ENCODE measurements around the gene GPR142. TPM values are rescaled to one million over a fixed set of nuclear protein-coding genes. Genes with fewer than 3 reads are reported as not detected.

Gene GPR142
- total and polyA plus RNA-seq, 3 experiments from 2014 or later: not detected

- Histone ChIP-seq H3K4me1 (ENCODE audit: insufficient read depth, low read length) (no peaks in the 10 kb centered on the region), H3K27me3 (ENCODE audit: insufficient read depth, low read length, poor library complexity, severe bottlenecking) (peaks cover 48% of the 10 kb centered on the region), H3K9me3 (ENCODE audit: low read length) (no peaks in the 10 kb centered on the region), H3K36me3 (ENCODE audit: insufficient read depth, low read length) (no peaks in the 10 kb centered on the region), H3K27ac (ENCODE audit: low read depth, low read length) (no peak overlapping the region), H3K4me3 (ENCODE audit: low read length) (no peak overlapping the region)
- H3K27ac Mint-ChIP-seq: no peak overlapping the region
- peaks cover 38 to 66% of the 10 kb centered on the region in 2 donors for H3K27me3 Mint-ChIP-seq
- no peak for DNase-seq
- H3K9me3 Mint-ChIP-seq: no peaks in the 10 kb centered on the region
- H3K36me3 Mint-ChIP-seq: no peaks in the 10 kb centered on the region
- peaks cover 4 to 24% (median 7%) of the 10 kb centered on the region in 3 donors for H3K4me1 Mint-ChIP-seq
- ChIA-PET CTCF (interaction anchor here (1.2 to 5.3 kb wide), 7 partner anchors 11 to 172 kb away, joined by 3 to 22 read pairs (median 4); partner anchors contain the start of genes GPR142 and TTYH2), POLR2A (interaction anchor here (0.5 kb wide), 1 partner anchor 65 kb away, joined by 4 read pairs; no protein-coding TSS in a partner anchor)
- peak overlapping the region in 4 of 7 donors; percentile 29 to 52 (median 40) for H3K4me3 Mint-ChIP-seq
These were observed 10.4 kb upstream of the GPR142 start for GRCh38 chr17:74356646-74357465.

- no peaks in the 10 kb centered on the region for H3K36me3 ChIP-seq (ENCODE audit: insufficient read depth, low read length)
- H3K4me3 Mint-ChIP-seq: peak overlapping the region in 1 of 7 donors; percentile 64
- no peak overlapping the region for H3K27ac Mint-ChIP-seq
These were observed 9.9 kb upstream of the GPR142 start for GRCh38 chr17:74357466-74357809.

GRCh38 chr17:74358697-74359096, 8.6 kb upstream of the GPR142 start:
- H3K36me3 Mint-ChIP-seq: no peaks in the 10 kb centered on the region
- POLR2A ChIA-PET: no interaction called here
- Histone ChIP-seq H3K4me1 (ENCODE audit: insufficient read depth, low read length) (no peaks in the 10 kb centered on the region), H3K36me3 (ENCODE audit: insufficient read depth, low read length) (no peaks in the 10 kb centered on the region), H3K27me3 (ENCODE audit: insufficient read depth, low read length, poor library complexity, severe bottlenecking) (peaks cover 33% of the 10 kb centered on the region), H3K9me3 (ENCODE audit: low read length) (no peaks in the 10 kb centered on the region), H3K27ac (ENCODE audit: low read depth, low read length) (no peak overlapping the region), H3K4me3 (ENCODE audit: low read length) (no peak overlapping the region)
- H3K4me3 Mint-ChIP-seq: peak overlapping the region in 3 of 7 donors; percentile 44 to 63 (median 56)
- CTCF ChIA-PET: interaction anchor here (1.4 to 5.3 kb wide), 2 partner anchors 9 to 156 kb away, joined by 4 to 22 read pairs; partner anchors contain the start of genes GPR142 and RPL38
- H3K9me3 Mint-ChIP-seq: no peaks in the 10 kb centered on the region
- H3K27me3 Mint-ChIP-seq: peaks cover 33 to 56% of the 10 kb centered on the region in 2 donors
- H3K4me1 Mint-ChIP-seq: peaks cover 4 to 20% (median 7%) of the 10 kb centered on the region in 3 donors
- DNase-seq: no peak
- no peak overlapping the region for H3K27ac Mint-ChIP-seq

More at GRCh38 chr17:74357466-74357809, 9.9 kb upstream of the GPR142 start:
- Histone ChIP-seq H3K9me3 (ENCODE audit: low read length) (no peaks in the 10 kb centered on the region), H3K27ac (ENCODE audit: low read depth, low read length) (no peak overlapping the region), H3K4me3 (ENCODE audit: low read length) (no peak overlapping the region), H3K27me3 (ENCODE audit: insufficient read depth, low read length, poor library complexity, severe bottlenecking) (peaks cover 44% of the 10 kb centered on the region), H3K4me1 (ENCODE audit: insufficient read depth, low read length) (no peaks in the 10 kb centered on the region)
- DNase-seq: no peak
- CTCF ChIA-PET: interaction anchor here (1.2 to 5.3 kb wide), 7 partner anchors 11 to 171 kb away, joined by 3 to 22 read pairs (median 4); partner anchors contain the start of genes GPR142 and TTYH2
- H3K36me3 Mint-ChIP-seq: no peaks in the 10 kb centered on the region
- H3K4me1 Mint-ChIP-seq: peaks cover 4 to 24% (median 7%) of the 10 kb centered on the region in 3 donors
- no peaks in the 10 kb centered on the region for H3K9me3 Mint-ChIP-seq
- H3K27me3 Mint-ChIP-seq: peaks cover 38 to 65% of the 10 kb centered on the region in 2 donors
- POLR2A ChIA-PET: interaction anchor here (0.5 kb wide), 1 partner anchor 65 kb away, joined by 4 read pairs; no protein-coding TSS in a partner anchor

GRCh38 chr17:74359916-74360315, 7.4 kb upstream of the GPR142 start:
- peaks cover 22% of the 10 kb centered on the region for H3K27me3 ChIP-seq (ENCODE audit: insufficient read depth, low read length, poor library complexity, severe bottlenecking)
- H3K36me3 Mint-ChIP-seq: no peaks in the 10 kb centered on the region
- no peak overlapping the region for H3K27ac Mint-ChIP-seq

GRCh38 chr17:74360899-74361229, 6.4 kb upstream of the GPR142 start:
- Histone ChIP-seq H3K9me3 (ENCODE audit: low read length) (no peaks in the 10 kb centered on the region), H3K27me3 (ENCODE audit: insufficient read depth, low read length, poor library complexity, severe bottlenecking) (peaks cover 17% of the 10 kb centered on the region), H3K27ac (ENCODE audit: low read depth, low read length) (no peak overlapping the region), H3K4me3 (ENCODE audit: low read length) (no peak overlapping the region), H3K36me3 (ENCODE audit: insufficient read depth, low read length) (no peaks in the 10 kb centered on the region), H3K4me1 (ENCODE audit: insufficient read depth, low read length) (no peaks in the 10 kb centered on the region)
- H3K27me3 Mint-ChIP-seq: peaks cover 24 to 36% of the 10 kb centered on the region in 2 donors
- H3K4me1 Mint-ChIP-seq: peaks cover 4 to 10% (median 6%) of the 10 kb centered on the region in 3 donors
- POLR2A ChIA-PET: no interaction called here
- no peaks in the 10 kb centered on the region for H3K36me3 Mint-ChIP-seq
- DNase-seq: no peak
- no peaks in the 10 kb centered on the region for H3K9me3 Mint-ChIP-seq
- no peak overlapping the region for H3K4me3 Mint-ChIP-seq
- CTCF ChIA-PET: interaction anchor here (0.7 to 5.3 kb wide), 7 partner anchors 7 to 156 kb away, joined by 3 to 22 read pairs (median 3); partner anchors contain the start of genes GPR142 and TTYH2
- no peak overlapping the region for H3K27ac Mint-ChIP-seq

More at GRCh38 chr17:74359916-74360315, 7.4 kb upstream of the GPR142 start:
- peaks cover 30 to 45% of the 10 kb centered on the region in 2 donors for H3K27me3 Mint-ChIP-seq
- Histone ChIP-seq H3K4me3 (ENCODE audit: low read length) (no peak overlapping the region), H3K4me1 (ENCODE audit: insufficient read depth, low read length) (no peaks in the 10 kb centered on the region), H3K36me3 (ENCODE audit: insufficient read depth, low read length) (no peaks in the 10 kb centered on the region), H3K9me3 (ENCODE audit: low read length) (no peaks in the 10 kb centered on the region), H3K27ac (ENCODE audit: low read depth, low read length) (no peak overlapping the region)
- ChIA-PET CTCF (interaction anchor here (0.8 to 5.3 kb wide), 6 partner anchors 8 to 157 kb away, joined by 3 to 22 read pairs (median 4); partner anchors contain the start of genes GPR142 and RPL38), POLR2A (no interaction called here)
- no peak overlapping the region for H3K4me3 Mint-ChIP-seq
- no peaks in the 10 kb centered on the region for H3K9me3 Mint-ChIP-seq
- H3K4me1 Mint-ChIP-seq: peaks cover 4 to 10% (median 6%) of the 10 kb centered on the region in 3 donors
- no peak for DNase-seq

GRCh38 chr17:74361230-74362068, 5.9 kb upstream of the GPR142 start, which contains the start of gene BTBD17:
TSS of gene BTBD17 (minus strand) at chr17:74361868. CDS start at chr17:74361819, 49 bp downstream.
- H3K27me3 ChIP-seq (ENCODE audit: insufficient read depth, low read length, poor library complexity, severe bottlenecking): peaks cover 17% of the 10 kb centered on the region
- H3K4me3 ChIP-seq (ENCODE audit: low read length): no peak within 1 kb of the TSS
- H3K4me1 ChIP-seq (ENCODE audit: insufficient read depth, low read length): no peaks in the 10 kb centered on the region
- DNase-seq: peak in 3 of 5 donors; percentile 13 to 62 (median 18)
- ChIA-PET POLR2A (no interaction called here), CTCF (interaction anchor here (0.7 to 2.5 kb wide), 9 partner anchors 10 to 150 kb away, joined by 3 to 11 read pairs (median 3); partner anchors contain the start of gene TTYH2)
- no peaks in the 10 kb centered on the region for H3K36me3 ChIP-seq (ENCODE audit: insufficient read depth, low read length)
- H3K36me3 Mint-ChIP-seq: no peaks in the 10 kb centered on the region
- no peak within 1 kb of the TSS for H3K4me3 Mint-ChIP-seq
- no peaks in the 10 kb centered on the region for H3K9me3 ChIP-seq (ENCODE audit: low read length)
- H3K4me1 Mint-ChIP-seq: peaks cover 4 to 10% (median 6%) of the 10 kb centered on the region in 3 donors
- H3K27ac Mint-ChIP-seq: no peak within 1 kb of the TSS
- no peaks in the 10 kb centered on the region for H3K9me3 Mint-ChIP-seq
- no peak within 1 kb of the TSS for H3K27ac ChIP-seq (ENCODE audit: low read depth, low read length)
- peaks cover 19 to 31% of the 10 kb centered on the region in 2 donors for H3K27me3 Mint-ChIP-seq

GRCh38 chr17:74362069-74362405, 5.3 kb upstream of the GPR142 start:
- Histone ChIP-seq H3K4me3 (ENCODE audit: low read length) (no peak overlapping the region), H3K27me3 (ENCODE audit: insufficient read depth, low read length, poor library complexity, severe bottlenecking) (peaks cover 17% of the 10 kb centered on the region), H3K9me3 (ENCODE audit: low read length) (no peaks in the 10 kb centered on the region), H3K27ac (ENCODE audit: low read depth, low read length) (no peak overlapping the region), H3K36me3 (ENCODE audit: insufficient read depth, low read length) (no peaks in the 10 kb centered on the region), H3K4me1 (ENCODE audit: insufficient read depth, low read length) (no peaks in the 10 kb centered on the region)
- no peaks in the 10 kb centered on the region for H3K36me3 Mint-ChIP-seq
- DNase-seq: no peak
- POLR2A ChIA-PET: no interaction called here
- H3K27me3 Mint-ChIP-seq: peaks cover 19 to 30% of the 10 kb centered on the region in 2 donors
- H3K4me1 Mint-ChIP-seq: peaks cover 4 to 10% (median 6%) of the 10 kb centered on the region in 3 donors
- no peaks in the 10 kb centered on the region for H3K9me3 Mint-ChIP-seq
- CTCF ChIA-PET: interaction anchor here (0.6 to 2.2 kb wide), 7 partner anchors 9 to 155 kb away, joined by 3 to 11 read pairs (median 4); no protein-coding TSS in a partner anchor
- H3K4me3 Mint-ChIP-seq: no peak overlapping the region
- no peak overlapping the region for H3K27ac Mint-ChIP-seq
